Nephron (organoid): ENCODE measurements around the gene LMO2.

Experiments
- H3K27ac Mint-ChIP-seq, 3 experiments: 2 replicates each; pipeline ENCODE4 v1.8.0; 2020; ENCODE audit warnings: mixed read lengths in 3 of 3, mild to moderate bottlenecking in 2 of 3, moderate library complexity in 1 of 3
- H3K27me3 Mint-ChIP-seq: 2 replicates; pipeline ENCODE4 v1.8.0; 2021; ENCODE audit warnings: low read depth, mild to moderate bottlenecking, moderate library complexity, mixed read lengths
- H3K36me3 Mint-ChIP-seq: 2 replicates; pipeline ENCODE4 v1.8.0; 2020; ENCODE audit warnings: low read depth, mixed read lengths
- H3K4me1 Mint-ChIP-seq: 2 replicates; pipeline ENCODE4 v1.8.0; 2020; ENCODE audit warnings: mixed read lengths
- H3K4me3 Mint-ChIP-seq, 3 experiments: 2 replicates each; pipeline ENCODE4 v1.8.0; 2020; ENCODE audit warnings: mild to moderate bottlenecking in 3 of 3, mixed read lengths in 3 of 3, moderate library complexity in 2 of 3
- H3K9me3 Mint-ChIP-seq: 2 replicates; pipeline ENCODE4 v1.8.0; 2020; ENCODE audit warnings: mixed read lengths
- CTCF ChIP-seq, 3 experiments: fragments of 200-600 bp; sonication (generic); IDR thresholded peaks; one replicate each; pipeline ENCODE4 v1.5.0; 2021; ENCODE audit warnings: antibody characterized with exemption in 3 of 3; ENCODE audit not compliant: unreplicated experiment in 3 of 3

Gene LMO2

GRCh38 chr11:33892906-33893594 lies 1.2 kb upstream of the LMO2 start:
- TF ChIP-seq CTCF (IDR thresholded peaks at IDR 0.05; ENCODE audit: unreplicated experiment in 3 of 3), result no peak
- H3K27me3 Mint-ChIP-seq, result peaks cover 9% of the 10 kb centered on the region
- H3K27ac Mint-ChIP-seq, result no peak overlapping the region
- no peaks in the 10 kb centered on the region for H3K36me3 Mint-ChIP-seq
- no peaks in the 10 kb centered on the region for H3K9me3 Mint-ChIP-seq
- no peak overlapping the region for H3K4me3 Mint-ChIP-seq
- H3K4me1 Mint-ChIP-seq, result peaks cover 29% of the 10 kb centered on the region

DNA sequence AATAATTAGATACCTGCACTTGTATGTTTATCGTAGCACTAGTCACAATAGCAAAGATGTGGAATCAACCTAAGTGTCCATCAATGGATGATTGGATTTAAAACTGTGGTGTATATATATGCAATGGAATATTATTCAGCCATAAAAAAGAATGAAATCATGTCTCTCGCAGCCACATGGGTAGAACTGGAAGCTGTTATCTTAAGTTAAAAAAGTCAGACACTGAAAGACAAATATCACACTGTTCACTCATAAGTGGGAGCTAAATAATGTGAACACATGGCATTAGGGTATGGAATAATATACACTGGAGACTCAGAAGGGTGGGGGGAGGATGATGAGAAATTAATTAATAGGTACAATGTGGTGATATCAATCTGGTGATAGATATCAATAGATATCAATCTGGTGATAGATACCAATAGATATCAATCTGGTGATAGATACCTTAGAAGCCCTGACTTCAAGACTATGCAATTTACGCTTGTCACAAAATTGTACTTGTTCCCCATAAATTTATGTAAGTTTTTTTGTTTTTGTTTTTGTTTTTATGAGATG lies 2.0 kb downstream of the LMO2 start:
- H3K36me3 Mint-ChIP-seq, result no peaks in the 10 kb centered on the region
- H3K27ac Mint-ChIP-seq, result no peak overlapping the region
- TF ChIP-seq CTCF (IDR thresholded peaks at IDR 0.05; ENCODE audit: unreplicated experiment in 3 of 3), result no peak
- peaks cover 16% of the 10 kb centered on the region for H3K27me3 Mint-ChIP-seq
- H3K9me3 Mint-ChIP-seq, result no peaks in the 10 kb centered on the region
- H3K4me1 Mint-ChIP-seq, result peaks cover 24% of the 10 kb centered on the region
- H3K4me3 Mint-ChIP-seq, result no peak overlapping the region

DNA sequence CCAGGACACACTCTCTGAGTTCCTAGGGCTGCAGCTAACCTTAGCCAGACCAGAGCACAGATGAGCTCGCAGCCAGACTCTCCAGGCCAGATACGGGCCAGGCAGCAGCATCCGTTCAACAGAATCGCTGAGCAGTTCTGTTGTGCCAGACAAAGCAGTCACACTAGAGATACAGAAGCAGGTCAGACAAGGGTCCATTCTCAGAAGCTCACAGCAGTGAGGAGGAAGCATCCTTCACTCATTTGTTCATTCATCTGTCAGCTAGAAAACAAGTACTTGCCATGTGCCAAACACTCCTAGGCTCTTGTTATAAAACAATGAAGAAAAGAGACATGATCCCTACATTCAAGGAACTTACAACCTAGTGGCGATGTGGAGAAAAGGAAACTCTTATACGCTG lies 2.6 kb downstream of the LMO2 start:
- H3K4me3 Mint-ChIP-seq, result no peak overlapping the region
- no peak overlapping the region for H3K27ac Mint-ChIP-seq
- no peak for TF ChIP-seq CTCF (IDR thresholded peaks at IDR 0.05; ENCODE audit: unreplicated experiment in 3 of 3)
- H3K36me3 Mint-ChIP-seq, result no peaks in the 10 kb centered on the region
- H3K4me1 Mint-ChIP-seq, result peaks cover 23% of the 10 kb centered on the region
- H3K9me3 Mint-ChIP-seq, result no peaks in the 10 kb centered on the region
- H3K27me3 Mint-ChIP-seq, result peaks cover 17% of the 10 kb centered on the region

DNA sequence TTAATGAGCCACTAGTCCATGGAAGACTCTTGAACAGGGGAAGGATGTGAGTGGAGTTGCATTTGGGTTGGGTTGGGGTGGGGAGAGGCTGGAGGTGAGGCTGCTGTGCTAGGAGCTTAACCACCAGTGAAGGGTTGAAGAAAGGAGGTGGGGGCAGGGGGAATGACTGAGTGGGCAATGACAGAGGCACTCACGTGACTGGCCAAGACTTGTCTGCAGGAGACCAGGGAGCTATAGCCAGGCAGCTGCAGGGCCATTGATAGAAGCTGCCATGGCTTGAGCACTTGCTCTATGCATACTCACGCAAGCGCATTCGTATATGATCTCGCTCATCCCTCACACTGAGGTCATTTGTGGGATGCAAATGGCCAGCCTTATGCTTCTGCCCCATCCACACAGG lies 4.0 kb downstream of the LMO2 start:
- Mint-ChIP-seq H3K27me3 (peaks cover 19% of the 10 kb centered on the region), H3K4me3 (no peak overlapping the region), H3K27ac (no peak overlapping the region), H3K36me3 (no peaks in the 10 kb centered on the region), H3K9me3 (no peaks in the 10 kb centered on the region), H3K4me1 (peaks cover 11% of the 10 kb centered on the region)
- TF ChIP-seq CTCF (IDR thresholded peaks at IDR 0.05; ENCODE audit: unreplicated experiment in 3 of 3), result no peak

- Mint-ChIP-seq H3K27ac (no peak overlapping the region), H3K4me1 (no peaks in the 10 kb centered on the region), H3K4me3 (no peak overlapping the region), H3K36me3 (no peaks in the 10 kb centered on the region), H3K27me3 (peaks cover 29% of the 10 kb centered on the region), H3K9me3 (no peaks in the 10 kb centered on the region)
- no peak for TF ChIP-seq CTCF (IDR thresholded peaks at IDR 0.05; ENCODE audit: unreplicated experiment in 3 of 3)
Observed at GRCh38 chr11:33885338-33886005, 6.4 kb downstream of the LMO2 start.
